Measurements from ENCODE around the gene PCDHB5. TPM values are rescaled to one million over a fixed set of nuclear protein-coding genes. Genes with fewer than 3 reads are reported as not detected.
"Not testable (repeated sequence)": the region's sequence is repeated elsewhere in the genome, so short reads cannot be mapped to it uniquely, and the experiment has no call there.

The PCDHB5 gene
- total and polyA plus RNA-seq, 10 of the 15 experiments (the other 5 are each of a cell fraction or from before 2014, with no cell fraction given): 0.09 TPM; not detected in 9

DNA sequence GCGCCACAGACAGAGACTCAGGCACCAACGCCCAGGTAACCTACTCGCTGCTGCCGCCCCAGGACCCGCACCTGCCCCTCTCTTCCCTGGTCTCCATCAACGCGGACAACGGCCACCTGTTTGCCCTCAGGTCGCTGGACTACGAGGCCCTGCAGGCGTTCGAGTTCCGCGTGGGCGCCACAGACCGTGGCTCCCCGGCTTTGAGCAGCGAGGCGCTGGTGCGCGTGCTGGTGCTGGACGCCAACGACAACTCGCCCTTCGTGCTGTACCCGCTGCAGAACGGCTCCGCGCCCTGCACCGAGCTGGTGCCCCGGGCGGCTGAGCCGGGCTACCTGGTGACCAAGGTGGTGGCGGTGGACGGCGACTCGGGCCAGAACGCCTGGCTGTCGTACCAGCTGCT is 32.9 kb upstream of the PCDHB5 start:
- H4K20me1 ChIP-seq (ENCODE audit: control insufficient read depth, insufficient read depth); in situ Hi-C loops (cut with MboI); CTCF ChIA-PET; H3K4me2 ChIP-seq (ENCODE audit: control insufficient read depth, insufficient read depth); DNase-seq (ENCODE audit: low read depth, low spot score); ATAC-seq; H2AFZ ChIP-seq (ENCODE audit: control insufficient read depth, low read depth, low read length); H3K9ac ChIP-seq (ENCODE audit: control insufficient read depth, insufficient read depth, low read length); POLR2A ChIA-PET; H3K27me3 ChIP-seq (replicated peaks in 1 of 2; ENCODE audit: control insufficient read depth in 2 of 2, insufficient read depth in 2 of 2, low read length in 1 of 2); SMC1A ChIA-PET (ENCODE audit: uncharacterized antibody, unreplicated experiment); H3K79me2 ChIP-seq (ENCODE audit: control insufficient read depth, insufficient read depth, low read length); RAD21 ChIA-PET (ENCODE audit: unreplicated experiment); intact Hi-C loops (cut with micrococcal nuclease; ENCODE audit: unreplicated experiment); H3K27ac ChIP-seq (ENCODE audit: control insufficient read depth, insufficient read depth); H3K4me1 ChIP-seq (ENCODE audit: control insufficient read depth, insufficient read depth, low read length); H3K36me3 ChIP-seq (ENCODE audit: control insufficient read depth in 2 of 2, insufficient read depth in 2 of 2, low read length in 1 of 2); H3K4me3 ChIP-seq; BruUV-seq (replicated peaks); H3K9me3 ChIP-seq (replicated peaks; ENCODE audit: control insufficient read depth, insufficient read depth, low read length); FAIRE-seq: not testable (repeated sequence)
- WGBS (ENCODE audit: insufficient coverage, insufficient replicate concordance, low lambda C conversion rate, missing lambda C conversion rate): 78% methylated on average over 32 of the region's 39 CpGs

DNA sequence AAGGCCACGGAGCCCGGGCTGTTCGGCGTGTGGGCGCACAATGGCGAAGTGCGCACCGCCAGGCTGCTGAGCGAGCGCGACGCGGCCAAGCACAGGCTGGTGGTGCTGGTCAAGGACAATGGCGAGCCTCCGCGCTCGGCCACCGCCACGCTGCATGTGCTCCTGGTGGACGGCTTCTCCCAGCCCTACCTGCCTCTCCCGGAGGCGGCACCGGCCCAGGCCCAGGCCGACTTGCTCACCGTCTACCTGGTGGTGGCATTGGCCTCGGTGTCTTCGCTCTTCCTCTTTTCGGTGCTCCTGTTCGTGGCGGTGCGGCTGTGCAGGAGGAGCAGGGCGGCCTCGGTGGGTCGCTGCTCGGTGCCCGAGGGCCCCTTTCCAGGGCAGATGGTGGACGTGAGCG is 32.5 kb upstream of the PCDHB5 start:
- RAD21 ChIA-PET (ENCODE audit: unreplicated experiment); CTCF ChIA-PET; SMC1A ChIA-PET (ENCODE audit: uncharacterized antibody, unreplicated experiment); intact Hi-C loops (cut with micrococcal nuclease; ENCODE audit: unreplicated experiment); H2AFZ ChIP-seq (ENCODE audit: control insufficient read depth, low read depth, low read length); H3K4me3 ChIP-seq; H3K4me1 ChIP-seq (ENCODE audit: control insufficient read depth, insufficient read depth, low read length); H3K36me3 ChIP-seq (ENCODE audit: control insufficient read depth in 2 of 2, insufficient read depth in 2 of 2, low read length in 1 of 2); POLR2A ChIA-PET; DNase-seq (ENCODE audit: low read depth, low spot score); in situ Hi-C loops (cut with MboI); FAIRE-seq; H3K9me3 ChIP-seq (replicated peaks; ENCODE audit: control insufficient read depth, insufficient read depth, low read length); H3K27ac ChIP-seq (ENCODE audit: control insufficient read depth, insufficient read depth); H3K27me3 ChIP-seq (replicated peaks in 1 of 2; ENCODE audit: control insufficient read depth in 2 of 2, insufficient read depth in 2 of 2, low read length in 1 of 2); H3K9ac ChIP-seq (ENCODE audit: control insufficient read depth, insufficient read depth, low read length); H3K79me2 ChIP-seq (ENCODE audit: control insufficient read depth, insufficient read depth, low read length); H4K20me1 ChIP-seq (ENCODE audit: control insufficient read depth, insufficient read depth); ATAC-seq; H3K4me2 ChIP-seq (ENCODE audit: control insufficient read depth, insufficient read depth); BruUV-seq (replicated peaks): not testable (repeated sequence)
- WGBS (ENCODE audit: insufficient coverage, insufficient replicate concordance, low lambda C conversion rate, missing lambda C conversion rate): 93% methylated on average over 14 of the region's 38 CpGs

DNA sequence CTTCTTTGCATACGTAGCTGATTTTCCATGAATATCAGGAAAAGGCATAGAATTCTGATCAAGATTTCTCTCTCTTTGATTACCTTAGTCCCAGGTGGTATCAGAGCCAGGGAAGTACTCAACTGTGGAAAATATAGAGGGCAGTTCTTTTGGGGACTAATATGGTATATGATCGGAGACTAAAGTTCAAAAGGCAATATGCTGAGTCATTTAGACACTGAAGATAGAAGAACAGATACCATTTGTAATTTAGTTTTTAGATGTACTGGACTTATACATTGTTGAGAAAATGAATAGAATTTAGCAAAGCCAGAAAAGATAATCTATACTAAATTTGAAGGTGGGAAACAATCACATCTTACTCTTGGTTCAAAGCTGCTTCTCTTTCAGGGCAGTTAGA is 29.7 kb upstream of the PCDHB5 start:
- WGBS (ENCODE audit: insufficient coverage, insufficient replicate concordance, low lambda C conversion rate, missing lambda C conversion rate): 41% methylated on average over 2 of the region's 2 CpGs
- H4K20me1 ChIP-seq (ENCODE audit: control insufficient read depth, insufficient read depth): no peaks in the 10 kb centered on the region
- no peaks in the 10 kb centered on the region for H3K79me2 ChIP-seq (ENCODE audit: control insufficient read depth, insufficient read depth, low read length)
- BruUV-seq (replicated peaks): no TSS peak
- H3K9me3 ChIP-seq (replicated peaks; ENCODE audit: control insufficient read depth, insufficient read depth, low read length): no peaks in the 10 kb centered on the region; the same call in 2 of the 3 replicates
- ATAC-seq (no peak), FAIRE-seq (no peak), DNase-seq (ENCODE audit: low read depth, low spot score) (no peak)
- intact Hi-C loops (cut with micrococcal nuclease; ENCODE audit: unreplicated experiment) (no loop called here), in situ Hi-C loops (cut with MboI) (no loop called here)
- POLR2A ChIA-PET: no interaction called here
- H3K27ac ChIP-seq (ENCODE audit: control insufficient read depth, insufficient read depth): no peak overlapping the region
- RAD21 ChIA-PET (ENCODE audit: unreplicated experiment): no interaction called here
- H3K9ac ChIP-seq (ENCODE audit: control insufficient read depth, insufficient read depth, low read length): no peak overlapping the region
- no peak overlapping the region for H3K4me2 ChIP-seq (ENCODE audit: control insufficient read depth, insufficient read depth)
- no peaks in the 10 kb centered on the region for H3K4me1 ChIP-seq (ENCODE audit: control insufficient read depth, insufficient read depth, low read length)
- CTCF ChIA-PET: interaction anchor here (1.3 kb wide), 1 partner anchor 17 kb away, joined by 5 read pairs; the partner anchor contains the start of gene PCDHB4
- H3K27me3 ChIP-seq (replicated peaks in 1 of 2; ENCODE audit: control insufficient read depth in 2 of 2, insufficient read depth in 2 of 2, low read length in 1 of 2): no peaks in the 10 kb centered on the region
- H2AFZ ChIP-seq (ENCODE audit: control insufficient read depth, low read depth, low read length): no peak overlapping the region
- SMC1A ChIA-PET (ENCODE audit: uncharacterized antibody, unreplicated experiment): no interaction called here
- H3K36me3 ChIP-seq (ENCODE audit: control insufficient read depth in 2 of 2, insufficient read depth in 2 of 2, low read length in 1 of 2): no peaks in the 10 kb centered on the region
- no peak overlapping the region for H3K4me3 ChIP-seq
- no peak for TF ChIP-seq BCL11A (IDR thresholded peaks at IDR 0.05; ENCODE audit: low read depth, low read length)
- no peak for TF ChIP-seq ZBED1 (IDR thresholded peaks at IDR 0.05; ENCODE audit: borderline replicate concordance)
- TF ChIP-seq, protein P1, sequence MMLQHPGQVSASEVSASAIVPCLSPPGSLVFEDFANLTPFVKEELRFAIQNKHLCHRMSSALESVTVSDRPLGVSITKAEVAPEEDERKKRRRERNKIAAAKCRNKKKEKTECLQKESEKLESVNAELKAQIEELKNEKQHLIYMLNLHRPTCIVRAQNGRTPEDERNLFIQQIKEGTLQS (IDR thresholded peaks at IDR 0.05; ENCODE audit: borderline replicate concordance, extremely low read depth, low read depth, low read length): no peak
- TF ChIP-seq, protein P2, sequence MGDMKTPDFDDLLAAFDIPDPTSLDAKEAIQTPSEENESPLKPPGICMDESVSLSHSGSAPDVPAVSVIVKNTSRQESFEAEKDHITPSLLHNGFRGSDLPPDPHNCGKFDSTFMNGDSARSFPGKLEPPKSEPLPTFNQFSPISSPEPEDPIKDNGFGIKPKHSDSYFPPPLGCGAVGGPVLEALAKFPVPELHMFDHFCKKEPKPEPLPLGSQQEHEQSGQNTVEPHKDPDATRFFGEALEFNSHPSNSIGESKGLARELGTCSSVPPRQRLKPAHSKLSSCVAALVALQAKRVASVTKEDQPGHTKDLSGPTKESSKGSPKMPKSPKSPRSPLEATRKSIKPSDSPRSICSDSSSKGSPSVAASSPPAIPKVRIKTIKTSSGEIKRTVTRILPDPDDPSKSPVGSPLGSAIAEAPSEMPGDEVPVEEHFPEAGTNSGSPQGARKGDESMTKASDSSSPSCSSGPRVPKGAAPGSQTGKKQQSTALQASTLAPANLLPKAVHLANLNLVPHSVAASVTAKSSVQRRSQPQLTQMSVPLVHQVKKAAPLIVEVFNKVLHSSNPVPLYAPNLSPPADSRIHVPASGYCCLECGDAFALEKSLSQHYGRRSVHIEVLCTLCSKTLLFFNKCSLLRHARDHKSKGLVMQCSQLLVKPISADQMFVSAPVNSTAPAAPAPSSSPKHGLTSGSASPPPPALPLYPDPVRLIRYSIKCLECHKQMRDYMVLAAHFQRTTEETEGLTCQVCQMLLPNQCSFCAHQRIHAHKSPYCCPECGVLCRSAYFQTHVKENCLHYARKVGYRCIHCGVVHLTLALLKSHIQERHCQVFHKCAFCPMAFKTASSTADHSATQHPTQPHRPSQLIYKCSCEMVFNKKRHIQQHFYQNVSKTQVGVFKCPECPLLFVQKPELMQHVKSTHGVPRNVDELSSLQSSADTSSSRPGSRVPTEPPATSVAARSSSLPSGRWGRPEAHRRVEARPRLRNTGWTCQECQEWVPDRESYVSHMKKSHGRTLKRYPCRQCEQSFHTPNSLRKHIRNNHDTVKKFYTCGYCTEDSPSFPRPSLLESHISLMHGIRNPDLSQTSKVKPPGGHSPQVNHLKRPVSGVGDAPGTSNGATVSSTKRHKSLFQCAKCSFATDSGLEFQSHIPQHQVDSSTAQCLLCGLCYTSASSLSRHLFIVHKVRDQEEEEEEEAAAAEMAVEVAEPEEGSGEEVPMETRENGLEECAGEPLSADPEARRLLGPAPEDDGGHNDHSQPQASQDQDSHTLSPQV (IDR thresholded peaks at IDR 0.05): no peak
- TF ChIP-seq MXI1 (IDR thresholded peaks at IDR 0.05; ENCODE audit: low read depth, low read length): no peak
- TF ChIP-seq STAT3 (IDR thresholded peaks at IDR 0.05; ENCODE audit: low read depth, low read length): no peak
- TF ChIP-seq DPF2 (IDR thresholded peaks at IDR 0.05): no peak
